ENCODE measurements around the gene NCOR2. TPM values are rescaled to one million over a fixed set of nuclear protein-coding genes. Genes with fewer than 3 reads are reported as not detected.

Gene NCOR2
- total and polyA plus RNA-seq, 2 of the 8 experiments (the other 6 are each of a cell fraction or from before 2014, with no cell fraction given) = 14.8 to 275 TPM

- TF ChIP-seq CHD7 (IDR thresholded peaks at IDR 0.05; ENCODE audit: insufficient replicate concordance, low read length) (no peak), SP2 (IDR thresholded peaks at IDR 0.05; ENCODE audit: low read length) (no peak), CBX5 (IDR thresholded peaks at IDR 0.05; ENCODE audit: low read depth, low read length) (no peak), POLR2A (IDR thresholded peaks at IDR 0.05; ENCODE audit: control extremely low read depth in 1 of 2, low read depth in 2 of 2, low read length in 2 of 2) (no peak), RAD21 (IDR thresholded peaks at IDR 0.05 in 1 of 2, conservative IDR thresholded peaks at IDR 0.05 in 1 of 2; ENCODE audit: low read depth in 2 of 2, low read length in 2 of 2) (no peak), KDM5A (IDR thresholded peaks at IDR 0.05; ENCODE audit: low read length) (no peak), CHD1 (IDR thresholded peaks at IDR 0.05; ENCODE audit: low read depth, low read length) (no peak), FOSL1 (IDR thresholded peaks at IDR 0.05; ENCODE audit: insufficient read depth, low read depth, low read length) (no peak), NRF1 (IDR thresholded peaks at IDR 0.05; ENCODE audit: low read depth, low read length) (no peak), RBBP5 (IDR thresholded peaks at IDR 0.05; ENCODE audit: borderline replicate concordance, low read depth, low read length) (no peak), GABPA (IDR thresholded peaks at IDR 0.05; ENCODE audit: borderline replicate concordance, insufficient read depth, low read length) (no peak)
Observed at GRCh38 chr12:124610021-124610612, 42.7 kb upstream of the NCOR2 start (continued).

All from H1 (cell line).